ENCODE data around the gene LPCAT1. TPM values are rescaled to one million over a fixed set of nuclear protein-coding genes. Genes with fewer than 3 reads are reported as not detected.

Gene LPCAT1
- total RNA-seq, 2 donors from 2014 or later, result 17.1 to 27.3 TPM

- H3K27ac ChIP-seq, result no peak overlapping the region
- H3K4me3 ChIP-seq, result no peak overlapping the region
- intact Hi-C loops (cut with DNase I), result no loop called here
Measured at GRCh38 chr5:1529498-1529897, 5.7 kb upstream of the LPCAT1 start.

GRCh38 chr5:1527533-1528205, 3.9 kb upstream of the LPCAT1 start:
- no peaks in the 10 kb centered on the region for H3K36me3 ChIP-seq
- no peaks in the 10 kb centered on the region for H3K4me1 ChIP-seq
- DNase-seq, result no peak
- intact Hi-C loops (cut with DNase I), result no loop called here
- no peaks in the 10 kb centered on the region for H3K27me3 ChIP-seq
- no peaks in the 10 kb centered on the region for H3K9me3 ChIP-seq
- no peak overlapping the region for H3K9ac ChIP-seq (ENCODE audit: low read depth in 2 of 2, low read length in 2 of 2)
- H3K27ac ChIP-seq, result no peak overlapping the region
- no peak overlapping the region for H3K4me3 ChIP-seq
- TF ChIP-seq, protein P1, sequence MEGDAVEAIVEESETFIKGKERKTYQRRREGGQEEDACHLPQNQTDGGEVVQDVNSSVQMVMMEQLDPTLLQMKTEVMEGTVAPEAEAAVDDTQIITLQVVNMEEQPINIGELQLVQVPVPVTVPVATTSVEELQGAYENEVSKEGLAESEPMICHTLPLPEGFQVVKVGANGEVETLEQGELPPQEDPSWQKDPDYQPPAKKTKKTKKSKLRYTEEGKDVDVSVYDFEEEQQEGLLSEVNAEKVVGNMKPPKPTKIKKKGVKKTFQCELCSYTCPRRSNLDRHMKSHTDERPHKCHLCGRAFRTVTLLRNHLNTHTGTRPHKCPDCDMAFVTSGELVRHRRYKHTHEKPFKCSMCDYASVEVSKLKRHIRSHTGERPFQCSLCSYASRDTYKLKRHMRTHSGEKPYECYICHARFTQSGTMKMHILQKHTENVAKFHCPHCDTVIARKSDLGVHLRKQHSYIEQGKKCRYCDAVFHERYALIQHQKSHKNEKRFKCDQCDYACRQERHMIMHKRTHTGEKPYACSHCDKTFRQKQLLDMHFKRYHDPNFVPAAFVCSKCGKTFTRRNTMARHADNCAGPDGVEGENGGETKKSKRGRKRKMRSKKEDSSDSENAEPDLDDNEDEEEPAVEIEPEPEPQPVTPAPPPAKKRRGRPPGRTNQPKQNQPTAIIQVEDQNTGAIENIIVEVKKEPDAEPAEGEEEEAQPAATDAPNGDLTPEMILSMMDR (IDR thresholded peaks at IDR 0.05), result no peak

More at GRCh38 chr5:1529498-1529897, 5.7 kb upstream of the LPCAT1 start:
- H3K9ac ChIP-seq (ENCODE audit: low read depth in 2 of 2, low read length in 2 of 2), result no peak overlapping the region
- DNase-seq, result no peak
- no peaks in the 10 kb centered on the region for H3K27me3 ChIP-seq
- no peaks in the 10 kb centered on the region for H3K36me3 ChIP-seq
- H3K9me3 ChIP-seq, result no peaks in the 10 kb centered on the region
- TF ChIP-seq, protein P1 (IDR thresholded peaks at IDR 0.05), result no peak
- no peaks in the 10 kb centered on the region for H3K4me1 ChIP-seq

DNA sequence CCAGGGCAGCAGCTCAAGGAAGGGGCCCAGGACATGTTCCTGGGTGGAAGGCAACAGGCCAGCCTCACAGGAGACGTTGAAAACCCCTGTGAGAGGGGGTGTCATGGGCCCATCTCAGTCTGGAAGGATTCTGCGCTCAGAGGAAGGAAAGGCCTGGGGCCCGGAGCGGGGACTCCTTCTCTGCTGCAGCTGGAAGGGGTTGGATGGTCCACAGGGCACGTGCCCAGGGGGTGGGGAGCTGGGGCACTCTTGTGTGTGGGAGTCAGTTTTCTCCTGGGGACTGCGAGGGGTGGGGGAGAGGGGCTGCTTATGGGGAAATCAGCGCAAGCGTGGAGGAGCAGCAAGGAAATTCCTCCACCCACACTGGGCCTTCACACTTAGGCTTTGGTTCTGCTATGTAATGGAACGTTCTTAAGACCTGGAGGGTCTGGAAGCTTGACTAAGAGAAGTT, 2.9 kb upstream of the LPCAT1 start:
- no peaks in the 10 kb centered on the region for H3K4me1 ChIP-seq
- DNase-seq, result peak; percentile 14
- no peak overlapping the region for H3K4me3 ChIP-seq
- no peak overlapping the region for H3K27ac ChIP-seq
- TF ChIP-seq, protein P1 (IDR thresholded peaks at IDR 0.05), result no peak
- intact Hi-C loops (cut with DNase I), result no loop called here
- no peaks in the 10 kb centered on the region for H3K27me3 ChIP-seq
- no peak overlapping the region for H3K9ac ChIP-seq (ENCODE audit: low read depth in 2 of 2, low read length in 2 of 2)
- H3K9me3 ChIP-seq, result no peaks in the 10 kb centered on the region
- no peaks in the 10 kb centered on the region for H3K36me3 ChIP-seq

- intact Hi-C loops (cut with DNase I), result no loop called here
- no peak for DNase-seq
Measured at GRCh38 chr5:1526190-1526631, 2.5 kb upstream of the LPCAT1 start.

DNA sequence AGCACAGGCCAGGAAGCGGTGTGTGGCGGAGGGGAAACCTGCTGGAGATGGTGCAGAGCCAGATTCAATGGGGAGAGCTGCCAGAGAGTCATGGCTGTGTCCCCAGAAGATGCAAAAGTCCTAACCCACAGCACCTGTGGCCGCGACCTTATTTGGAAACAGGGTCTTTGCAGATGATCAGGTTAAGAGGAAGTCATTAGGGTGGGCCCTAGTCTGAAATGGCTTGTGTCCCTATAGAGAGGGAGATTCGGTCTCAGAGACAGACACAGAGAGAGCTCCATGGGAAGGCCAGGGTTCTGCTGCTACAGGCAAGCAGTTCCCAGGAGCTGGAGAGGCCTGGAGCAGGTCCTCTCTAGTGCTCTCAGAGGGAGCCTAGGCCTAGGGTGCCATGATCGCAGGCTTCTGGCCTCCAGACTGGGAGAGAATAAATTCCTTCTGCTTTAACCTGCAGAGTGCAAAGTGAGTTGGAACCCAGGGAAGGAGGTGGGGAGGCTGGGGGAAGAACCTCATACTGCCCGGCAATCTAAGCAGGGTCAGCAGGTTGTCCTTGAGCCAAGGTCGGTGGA, 1.9 kb upstream of the LPCAT1 start:
- Histone ChIP-seq H3K27me3 (no peaks in the 10 kb centered on the region), H3K36me3 (no peaks in the 10 kb centered on the region), H3K4me1 (no peaks in the 10 kb centered on the region), H3K27ac (no peak overlapping the region), H3K9me3 (no peaks in the 10 kb centered on the region), H3K4me3 (no peak overlapping the region), H3K9ac (ENCODE audit: low read depth in 2 of 2, low read length in 2 of 2) (no peak overlapping the region)
- TF ChIP-seq, protein P1 (IDR thresholded peaks at IDR 0.05), result no peak
- no peak for DNase-seq
- intact Hi-C loops (cut with DNase I), result no loop called here

More at GRCh38 chr5:1526190-1526631, 2.5 kb upstream of the LPCAT1 start:
- TF ChIP-seq, protein P1 (IDR thresholded peaks at IDR 0.05), result no peak
- H3K27ac ChIP-seq, result no peak overlapping the region
- no peaks in the 10 kb centered on the region for H3K27me3 ChIP-seq
- no peaks in the 10 kb centered on the region for H3K9me3 ChIP-seq
- H3K9ac ChIP-seq (ENCODE audit: low read depth in 2 of 2, low read length in 2 of 2), result no peak overlapping the region
- H3K4me3 ChIP-seq, result no peak overlapping the region
- no peaks in the 10 kb centered on the region for H3K36me3 ChIP-seq
- H3K4me1 ChIP-seq, result no peaks in the 10 kb centered on the region
